Ectodermal cell (in vitro differentiated cells): ENCODE measurements around the gene AIRE. TPM values are rescaled to one million over a fixed set of nuclear protein-coding genes. Genes with fewer than 3 reads are reported as not detected.
"Not testable (repeated sequence)": the region's sequence is repeated elsewhere in the genome, so short reads cannot be mapped to it uniquely, and the experiment has no call there.

Source experiments
- H3K27ac ChIP-seq: 2 replicates; pipeline ENCODE4 v1.7.0; 2013; ENCODE audit warnings: mild to moderate bottlenecking, low read depth, low read length; ENCODE audit not compliant: insufficient read depth, poor library complexity, severe bottlenecking
- H3K27me3 ChIP-seq: 2 replicates; pipeline ENCODE4 v1.7.0; 2013; ENCODE audit warnings: mild to moderate bottlenecking, low read length; ENCODE audit not compliant: insufficient read depth, control insufficient read depth, poor library complexity, severe bottlenecking
- H3K36me3 ChIP-seq: one replicate; pipeline ENCODE4 v1.7.0; 2013; ENCODE audit warnings: low read length; ENCODE audit not compliant: control insufficient read depth, insufficient read depth
- H3K4me1 ChIP-seq: one replicate; pipeline ENCODE4 v1.7.0; 2013; ENCODE audit warnings: low read length; ENCODE audit not compliant: control insufficient read depth, insufficient read depth
- H3K4me3 ChIP-seq: 2 replicates; pipeline ENCODE4 v1.7.0; 2013; ENCODE audit warnings: low read depth, low read length, control low read depth; ENCODE audit not compliant: insufficient read depth
- H3K9me3 ChIP-seq: 2 replicates; pipeline ENCODE4 v1.7.0; 2013; ENCODE audit warnings: mild to moderate bottlenecking, low read length, moderate library complexity; ENCODE audit not compliant: control insufficient read depth
- WGBS, 2 experiments: methylation state at CpG; one replicate each; pipeline ENCODE4 v1.1.7; 2013; ENCODE audit warnings: missing lambda C conversion rate in 2 of 2; 5-methylcytosine and 5-hydroxymethylcytosine counted together
- polyA plus RNA-seq, 4 experiments: library from polyadenylated mRNA; stranded (reverse); fragments of 50-300 nt; gene quantifications; one replicate each; pipeline ENCODE4 v1.2.3, GENCODE V29; 2013

Gene AIRE
- not detected for polyA plus RNA-seq (2013, experiment 1 of 4)
- 0.05 TPM for polyA plus RNA-seq (2013, experiment 2 of 4)
- polyA plus RNA-seq (2013, experiment 3 of 4), result 0.21 TPM
- 0.08 TPM for polyA plus RNA-seq (2013, experiment 4 of 4)

- peaks cover 33% of the 10 kb centered on the region for H3K27me3 ChIP-seq
- H3K4me1 ChIP-seq, result peaks cover 34% of the 10 kb centered on the region
- 29 to 30% methylated on average over 56 of the region's 56 CpGs for WGBS, 2 experiments
- H3K4me3 ChIP-seq, result no peak within 1 kb of the TSS
- no peaks in the 10 kb centered on the region for H3K36me3 ChIP-seq
- H3K27ac ChIP-seq, result no peak within 1 kb of the TSS
- H3K9me3 ChIP-seq, result no peaks in the 10 kb centered on the region
Measured at GRCh38 chr21:44285138-44285992, at the start of gene AIRE. TSS of gene AIRE (plus strand) at chr21:44285876. CDS start at chr21:44286007, 131 bp downstream.

GRCh38 chr21:44240353-44240752 lies 45.3 kb upstream of the AIRE start:
- not testable (repeated sequence) for H3K4me3 ChIP-seq, H3K4me1 ChIP-seq, H3K9me3 ChIP-seq, H3K27ac ChIP-seq, H3K36me3 ChIP-seq, H3K27me3 ChIP-seq
- WGBS, 2 experiments, result no CpG with 5 or more reads among the region's 46 CpGs

- not testable (repeated sequence) for H3K27me3 ChIP-seq, H3K9me3 ChIP-seq, H3K4me1 ChIP-seq, H3K4me3 ChIP-seq, H3K36me3 ChIP-seq, H3K27ac ChIP-seq
- WGBS, 2 experiments, result no CpG with 5 or more reads among the region's 53 CpGs
Measured at GRCh38 chr21:44240842-44241241, 44.8 kb upstream of the AIRE start, which contains the start of gene ICOSLG. TSS of gene ICOSLG (minus strand) at chr21:44240943. CDS start at chr21:44240817, 126 bp downstream.

- not testable (repeated sequence) for H3K36me3 ChIP-seq, H3K4me3 ChIP-seq, H3K27me3 ChIP-seq, H3K27ac ChIP-seq, H3K9me3 ChIP-seq, H3K4me1 ChIP-seq
- WGBS, 2 experiments, result no CpG with 5 or more reads among the region's 27 CpGs
Measured at GRCh38 chr21:44241281-44241680, 44.4 kb upstream of the AIRE start.

- WGBS, 2 experiments, result no CpG with 5 or more reads among the region's 15 CpGs
- not testable (repeated sequence) for H3K36me3 ChIP-seq, H3K27me3 ChIP-seq, H3K9me3 ChIP-seq, H3K27ac ChIP-seq, H3K4me3 ChIP-seq, H3K4me1 ChIP-seq
Measured at GRCh38 chr21:44243980-44244379, 41.7 kb upstream of the AIRE start.

DNA sequence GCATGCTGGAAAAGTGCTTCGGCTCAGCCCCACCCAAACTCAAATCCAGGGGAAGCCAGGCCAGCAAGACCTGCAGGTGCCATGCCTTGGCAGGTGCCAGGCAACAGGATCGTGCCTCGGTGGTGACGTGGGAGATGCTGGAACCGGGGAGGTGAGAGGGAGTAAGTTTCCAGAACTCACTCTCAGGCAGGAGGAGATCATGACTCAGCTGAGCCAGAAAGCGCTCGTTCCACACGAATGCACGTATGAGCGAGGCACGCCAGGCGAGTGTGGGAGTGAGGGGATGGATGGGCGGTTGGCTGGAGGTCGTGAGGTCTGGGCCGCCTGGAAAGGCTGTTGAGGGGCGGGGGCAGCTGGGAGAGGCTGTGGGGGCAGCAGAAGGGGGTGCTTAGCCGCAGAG lies 37.8 kb upstream of the AIRE start:
- no CpG with 5 or more reads among the region's 17 CpGs for WGBS, 2 experiments
- H3K27ac ChIP-seq, H3K36me3 ChIP-seq: not testable (repeated sequence)

GRCh38 chr21:44249204-44250037 lies 36.3 kb upstream of the AIRE start:
- H3K36me3 ChIP-seq, H3K27ac ChIP-seq, H3K4me1 ChIP-seq, H3K9me3 ChIP-seq, H3K27me3 ChIP-seq, H3K4me3 ChIP-seq: not testable (repeated sequence)
- WGBS, 2 experiments, result no CpG with 5 or more reads among the region's 33 CpGs

More for the DNA sequence above, 37.8 kb upstream of the AIRE start:
- H3K4me3 ChIP-seq, H3K4me1 ChIP-seq, H3K27me3 ChIP-seq, H3K9me3 ChIP-seq: not testable (repeated sequence)

DNA sequence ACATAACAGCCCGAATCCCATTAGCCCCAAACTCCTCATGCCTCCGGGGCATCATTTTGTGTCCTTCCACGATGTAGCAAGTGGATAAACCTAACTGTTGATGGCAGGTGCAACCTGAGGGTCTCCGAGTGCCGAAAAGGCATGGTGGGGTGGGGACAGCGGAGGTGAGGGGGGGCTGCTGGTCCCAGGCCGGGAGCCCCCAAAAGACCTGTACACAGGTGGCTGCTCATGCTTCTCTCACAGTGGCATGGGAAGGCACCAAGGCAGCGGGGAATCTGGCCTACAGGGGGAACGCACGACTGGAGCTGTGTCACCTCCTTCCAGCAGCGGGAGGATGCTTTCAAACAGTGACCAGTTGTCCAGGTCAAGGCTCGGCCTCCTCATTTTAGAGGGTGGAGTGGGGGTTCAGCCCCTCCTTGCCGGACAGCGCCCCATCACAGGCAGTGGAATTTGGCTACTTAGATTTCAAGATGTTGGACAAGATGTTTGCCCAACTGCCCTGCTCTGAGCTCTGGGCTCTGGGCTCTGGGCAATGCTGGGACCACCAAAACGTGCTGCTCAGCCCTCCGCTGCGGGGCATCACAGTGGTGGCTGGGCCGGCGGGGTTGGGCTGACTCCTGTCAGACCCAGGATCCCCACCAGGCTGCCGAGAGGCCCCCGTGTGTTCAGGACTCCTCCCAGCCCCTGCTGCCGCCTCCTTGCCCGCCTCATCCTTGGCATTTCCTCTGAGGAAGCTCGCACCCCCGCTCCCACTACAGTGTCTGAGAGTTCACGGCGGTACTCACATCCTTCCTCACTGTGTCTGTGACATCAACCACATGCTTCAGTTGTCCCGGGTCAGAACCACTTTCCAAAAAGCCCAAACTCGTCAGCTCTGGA lies 31.6 kb upstream of the AIRE start:
- H3K27me3 ChIP-seq, result no peaks in the 10 kb centered on the region
- no peak overlapping the region for H3K27ac ChIP-seq
- no peak overlapping the region for H3K4me3 ChIP-seq
- no peaks in the 10 kb centered on the region for H3K9me3 ChIP-seq
- no peaks in the 10 kb centered on the region for H3K4me1 ChIP-seq
- H3K36me3 ChIP-seq, result no peaks in the 10 kb centered on the region
- WGBS, 2 experiments, result 91% methylated on average over 29 of the region's 29 CpGs

GRCh38 chr21:44255511-44255981 lies 30.1 kb upstream of the AIRE start:
- no peaks in the 10 kb centered on the region for H3K27me3 ChIP-seq
- H3K27ac ChIP-seq, result no peak overlapping the region
- H3K4me3 ChIP-seq, result no peak overlapping the region
- 91 to 95% methylated on average over 11 of the region's 11 CpGs for WGBS, 2 experiments
- no peaks in the 10 kb centered on the region for H3K9me3 ChIP-seq
- H3K36me3 ChIP-seq, result no peaks in the 10 kb centered on the region
- H3K4me1 ChIP-seq, result no peaks in the 10 kb centered on the region
